GM23338 (cell line): Measurements from ENCODE around the gene ROR1. TPM values are rescaled to one million over a fixed set of nuclear protein-coding genes. Genes with fewer than 3 reads are reported as not detected.
A peak's percentile ranks its signal among the peaks of the same experiment; 100 is the strongest.

Experiments used
- ATAC-seq: fragments of 200-7000 bp; cut with Tn5 transposase; 3 replicates; pipeline ENCODE4 v1.9.1; 2020
- DNase-seq: peaks from one replicate; pipeline ENCODE4 v3.0.0-alpha.2; 2015; ENCODE audit warnings: low spot score
- H2AFZ ChIP-seq: fragments of 200-600 bp; sonication (generic); 2 replicates; pipeline ENCODE4 v1.8.0; 2016; ENCODE audit warnings: antibody characterized with exemption, mild to moderate bottlenecking, moderate library complexity
- H3F3A ChIP-seq: fragments of 200-600 bp; sonication (generic); replicated peaks from 2 replicates; pipeline ENCODE4 v1.8.0; 2017; ENCODE audit warnings: antibody characterized with exemption, mixed run types, low read depth
- H3K27ac ChIP-seq: fragments of 200-600 bp; sonication (generic); 2 replicates; pipeline ENCODE4 v1.6.1; 2016; ENCODE audit warnings: low read depth
- H3K27me3 ChIP-seq: fragments of 200-600 bp; sonication (generic); 2 replicates; pipeline ENCODE4 v1.8.0; 2016; ENCODE audit warnings: mild to moderate bottlenecking, mixed run types, moderate library complexity; ENCODE audit not compliant: insufficient read depth
- H3K36me3 ChIP-seq: fragments of 200-600 bp; sonication (generic); 2 replicates; pipeline ENCODE4 v1.8.0; 2016; ENCODE audit warnings: mild to moderate bottlenecking; ENCODE audit not compliant: insufficient read depth
- H3K4me1 ChIP-seq: fragments of 200-600 bp; sonication (generic); 2 replicates; pipeline ENCODE4 v1.8.0; 2016; ENCODE audit warnings: mild to moderate bottlenecking, moderate library complexity; ENCODE audit not compliant: insufficient read depth
- H3K4me2 ChIP-seq: fragments of 200-600 bp; sonication (generic); 2 replicates; pipeline ENCODE4 v1.7.1; 2017; ENCODE audit warnings: mixed run types
- H3K4me3 ChIP-seq: fragments of 200-600 bp; sonication (generic); 2 replicates; pipeline ENCODE4 v1.6.1; 2016; ENCODE audit warnings: mixed run types
- H3K79me2 ChIP-seq: fragments of 200-600 bp; sonication (generic); replicated peaks from 2 replicates; pipeline ENCODE4 v1.8.0; 2017; ENCODE audit warnings: mild to moderate bottlenecking; ENCODE audit not compliant: insufficient read depth
- H3K9me2 ChIP-seq: fragments of 200-600 bp; sonication (generic); 2 replicates; pipeline ENCODE4 v1.8.0; 2017; ENCODE audit not compliant: insufficient read depth
- H4K20me1 ChIP-seq: fragments of 200-600 bp; sonication (generic); replicated peaks from 2 replicates; pipeline ENCODE4 v1.8.0; 2017; ENCODE audit warnings: mild to moderate bottlenecking; ENCODE audit not compliant: insufficient read depth
- H3K27ac Mint-ChIP-seq: 2 replicates; pipeline ENCODE4 v1.8.0; 2020; ENCODE audit warnings: inconsistent platforms, mild to moderate bottlenecking, moderate library complexity, mixed read lengths
- H3K27me3 Mint-ChIP-seq: 3 replicates; pipeline ENCODE4 v1.8.0; 2022; ENCODE audit warnings: low read depth, mild to moderate bottlenecking, moderate library complexity, mixed read lengths, inconsistent platforms; ENCODE audit not compliant: insufficient read depth, poor library complexity
- H3K36me3 Mint-ChIP-seq: 3 replicates; pipeline ENCODE4 v1.8.0; 2021; ENCODE audit warnings: low read depth, mild to moderate bottlenecking, inconsistent platforms, moderate library complexity, mixed read lengths
- H3K4me1 Mint-ChIP-seq: 3 replicates; pipeline ENCODE4 v1.8.0; 2020; ENCODE audit warnings: mild to moderate bottlenecking, inconsistent platforms, mixed read lengths
- H3K4me3 Mint-ChIP-seq: 3 replicates; pipeline ENCODE4 v1.8.0; 2021; ENCODE audit warnings: moderate library complexity, mild to moderate bottlenecking, inconsistent platforms, mixed read lengths
- H3K9me3 Mint-ChIP-seq: 3 replicates; pipeline ENCODE4 v1.8.0; 2020; ENCODE audit warnings: moderate library complexity, mild to moderate bottlenecking, inconsistent platforms, mixed read lengths
- CREB1 ChIP-seq: fragments of 250-450 bp; sonication (Bioruptor Pico); IDR thresholded peaks from 2 replicates; pipeline ENCODE4 v1.5.0; 2020; ENCODE audit warnings: low read depth, mild to moderate bottlenecking, moderate library complexity
- EZH2 ChIP-seq: fragments of 200-600 bp; sonication (generic); IDR thresholded peaks from one replicate; pipeline ENCODE4 v1.8.0; 2017; ENCODE audit warnings: antibody characterized with exemption, mild to moderate bottlenecking, low read depth; ENCODE audit not compliant: unreplicated experiment
- EZH2phosphoT487 ChIP-seq: fragments of 200-600 bp; sonication (generic); IDR thresholded peaks from one replicate; pipeline ENCODE4 v1.8.1; 2018; ENCODE audit warnings: antibody characterized with exemption; ENCODE audit not compliant: unreplicated experiment
- JUNB ChIP-seq: IDR thresholded peaks from one replicate; pipeline ENCODE4 v1.6.1; 2016; ENCODE audit warnings: antibody characterized with exemption; ENCODE audit not compliant: unreplicated experiment
- NANOG ChIP-seq: IDR thresholded peaks from 2 replicates; pipeline ENCODE4 v1.6.1; 2016; ENCODE audit warnings: antibody characterized with exemption, borderline replicate concordance
- POLR2AphosphoS5 ChIP-seq: IDR thresholded peaks from 2 replicates; pipeline ENCODE4 v1.6.1; 2016; ENCODE audit warnings: antibody characterized with exemption, low read depth
- STAT1 ChIP-seq: IDR thresholded peaks from one replicate; pipeline ENCODE4 v1.6.1; 2016; ENCODE audit warnings: antibody characterized with exemption; ENCODE audit not compliant: unreplicated experiment
- ZNF114 ChIP-seq: fragments of 250-450 bp; sonication (Bioruptor Pico); IDR thresholded peaks from 2 replicates; pipeline ENCODE4 v1.5.0; 2020; ENCODE audit warnings: mild to moderate bottlenecking, moderate library complexity
- ZNF331 ChIP-seq: fragments of 250-450 bp; sonication (Bioruptor Pico); IDR thresholded peaks from 2 replicates; pipeline ENCODE4 v1.5.0; 2020; ENCODE audit warnings: low read depth, mild to moderate bottlenecking, moderate library complexity
- polyA plus RNA-seq: library from polyadenylated mRNA; unstranded; fragments of >200 nt; fragmentation: Nextera tagmentation; extraction: Ambion mirVana; gene quantifications from 2 replicates; pipeline ENCODE4 v1.2.1, GENCODE V29; 2016
- total RNA-seq: library from RNA; depleted of rRNA; stranded (reverse); fragments of >200 nt; shearing (Covaris generic); gene quantifications from 2 replicates; pipeline ENCODE4 v1.2.3, GENCODE V29; 2014
- TF ChIP-seq, protein P1 (sequence below): fragments of 250-450 bp; sonication (Bioruptor Pico); IDR thresholded peaks from 2 replicates; pipeline ENCODE4 v1.5.0; 2020; ENCODE audit warnings: mild to moderate bottlenecking, moderate library complexity
- TF ChIP-seq, protein P2 (sequence below): IDR thresholded peaks from 2 replicates; pipeline ENCODE4 v1.6.1; 2016; ENCODE audit warnings: antibody characterized with exemption
- TF ChIP-seq, protein P3 (sequence below), 2 experiments: fragments of 200-600 bp in 1 of 2; sonication (generic) in 1 of 2; conservative IDR thresholded peaks; 2 replicates each; pipeline versions ENCODE4 v1.5.1 to v1.6.1; 2016 to 2017; ENCODE audit warnings: antibody characterized with exemption in 2 of 2, low read depth in 2 of 2, mild to moderate bottlenecking in 2 of 2, moderate library complexity in 1 of 2
- TF ChIP-seq, protein P4 (sequence below): IDR thresholded peaks from one replicate; pipeline ENCODE4 v1.6.1; 2018; ENCODE audit warnings: antibody characterized with exemption; ENCODE audit not compliant: unreplicated experiment

Gene ROR1
- total and polyA plus RNA-seq, 2 experiments from 2014 or later: 59.7 to 96.0 TPM

DNA sequence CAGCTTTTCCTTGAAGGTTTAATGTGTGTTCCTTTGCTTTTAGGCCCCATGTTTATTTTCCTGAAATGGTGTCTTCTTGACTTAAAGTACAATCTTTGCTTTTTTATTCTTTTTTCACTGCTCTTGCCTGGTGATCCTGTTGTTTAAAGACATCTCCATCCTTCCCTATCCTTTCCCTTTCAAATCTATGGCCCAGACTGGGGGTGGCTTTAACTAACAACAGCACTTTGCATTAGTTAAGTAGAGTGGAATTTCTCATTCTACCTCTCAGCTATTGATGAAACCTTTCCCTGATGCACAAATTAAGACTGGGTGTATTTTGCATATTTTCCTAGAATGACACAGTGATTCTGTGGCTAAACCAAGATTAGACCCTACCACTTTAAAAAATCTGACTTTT lies 84.3 kb downstream of the ROR1 start:
- Mint-ChIP-seq H3K9me3 (no peaks in the 10 kb centered on the region; the same call in 2 of the 3 replicates), H3K4me1 (peaks cover 72% of the 10 kb centered on the region), H3K27me3 (peaks cover 2% of the 10 kb centered on the region), H3K4me3 (no peak overlapping the region), H3K27ac (no peak overlapping the region; the same call in 1 of the 2 replicates), H3K36me3 (peaks cover 12% of the 10 kb centered on the region; the same call in 2 of the 3 replicates)
- no peak for TF ChIP-seq NANOG
- TF ChIP-seq EZH2phosphoT487: no peak
- TF ChIP-seq ZNF331 (CRISPR knock-in tag): no peak
- no peak for TF ChIP-seq CREB1 (CRISPR knock-in tag)
- no peak for TF ChIP-seq STAT1
- TF ChIP-seq, protein P1, sequence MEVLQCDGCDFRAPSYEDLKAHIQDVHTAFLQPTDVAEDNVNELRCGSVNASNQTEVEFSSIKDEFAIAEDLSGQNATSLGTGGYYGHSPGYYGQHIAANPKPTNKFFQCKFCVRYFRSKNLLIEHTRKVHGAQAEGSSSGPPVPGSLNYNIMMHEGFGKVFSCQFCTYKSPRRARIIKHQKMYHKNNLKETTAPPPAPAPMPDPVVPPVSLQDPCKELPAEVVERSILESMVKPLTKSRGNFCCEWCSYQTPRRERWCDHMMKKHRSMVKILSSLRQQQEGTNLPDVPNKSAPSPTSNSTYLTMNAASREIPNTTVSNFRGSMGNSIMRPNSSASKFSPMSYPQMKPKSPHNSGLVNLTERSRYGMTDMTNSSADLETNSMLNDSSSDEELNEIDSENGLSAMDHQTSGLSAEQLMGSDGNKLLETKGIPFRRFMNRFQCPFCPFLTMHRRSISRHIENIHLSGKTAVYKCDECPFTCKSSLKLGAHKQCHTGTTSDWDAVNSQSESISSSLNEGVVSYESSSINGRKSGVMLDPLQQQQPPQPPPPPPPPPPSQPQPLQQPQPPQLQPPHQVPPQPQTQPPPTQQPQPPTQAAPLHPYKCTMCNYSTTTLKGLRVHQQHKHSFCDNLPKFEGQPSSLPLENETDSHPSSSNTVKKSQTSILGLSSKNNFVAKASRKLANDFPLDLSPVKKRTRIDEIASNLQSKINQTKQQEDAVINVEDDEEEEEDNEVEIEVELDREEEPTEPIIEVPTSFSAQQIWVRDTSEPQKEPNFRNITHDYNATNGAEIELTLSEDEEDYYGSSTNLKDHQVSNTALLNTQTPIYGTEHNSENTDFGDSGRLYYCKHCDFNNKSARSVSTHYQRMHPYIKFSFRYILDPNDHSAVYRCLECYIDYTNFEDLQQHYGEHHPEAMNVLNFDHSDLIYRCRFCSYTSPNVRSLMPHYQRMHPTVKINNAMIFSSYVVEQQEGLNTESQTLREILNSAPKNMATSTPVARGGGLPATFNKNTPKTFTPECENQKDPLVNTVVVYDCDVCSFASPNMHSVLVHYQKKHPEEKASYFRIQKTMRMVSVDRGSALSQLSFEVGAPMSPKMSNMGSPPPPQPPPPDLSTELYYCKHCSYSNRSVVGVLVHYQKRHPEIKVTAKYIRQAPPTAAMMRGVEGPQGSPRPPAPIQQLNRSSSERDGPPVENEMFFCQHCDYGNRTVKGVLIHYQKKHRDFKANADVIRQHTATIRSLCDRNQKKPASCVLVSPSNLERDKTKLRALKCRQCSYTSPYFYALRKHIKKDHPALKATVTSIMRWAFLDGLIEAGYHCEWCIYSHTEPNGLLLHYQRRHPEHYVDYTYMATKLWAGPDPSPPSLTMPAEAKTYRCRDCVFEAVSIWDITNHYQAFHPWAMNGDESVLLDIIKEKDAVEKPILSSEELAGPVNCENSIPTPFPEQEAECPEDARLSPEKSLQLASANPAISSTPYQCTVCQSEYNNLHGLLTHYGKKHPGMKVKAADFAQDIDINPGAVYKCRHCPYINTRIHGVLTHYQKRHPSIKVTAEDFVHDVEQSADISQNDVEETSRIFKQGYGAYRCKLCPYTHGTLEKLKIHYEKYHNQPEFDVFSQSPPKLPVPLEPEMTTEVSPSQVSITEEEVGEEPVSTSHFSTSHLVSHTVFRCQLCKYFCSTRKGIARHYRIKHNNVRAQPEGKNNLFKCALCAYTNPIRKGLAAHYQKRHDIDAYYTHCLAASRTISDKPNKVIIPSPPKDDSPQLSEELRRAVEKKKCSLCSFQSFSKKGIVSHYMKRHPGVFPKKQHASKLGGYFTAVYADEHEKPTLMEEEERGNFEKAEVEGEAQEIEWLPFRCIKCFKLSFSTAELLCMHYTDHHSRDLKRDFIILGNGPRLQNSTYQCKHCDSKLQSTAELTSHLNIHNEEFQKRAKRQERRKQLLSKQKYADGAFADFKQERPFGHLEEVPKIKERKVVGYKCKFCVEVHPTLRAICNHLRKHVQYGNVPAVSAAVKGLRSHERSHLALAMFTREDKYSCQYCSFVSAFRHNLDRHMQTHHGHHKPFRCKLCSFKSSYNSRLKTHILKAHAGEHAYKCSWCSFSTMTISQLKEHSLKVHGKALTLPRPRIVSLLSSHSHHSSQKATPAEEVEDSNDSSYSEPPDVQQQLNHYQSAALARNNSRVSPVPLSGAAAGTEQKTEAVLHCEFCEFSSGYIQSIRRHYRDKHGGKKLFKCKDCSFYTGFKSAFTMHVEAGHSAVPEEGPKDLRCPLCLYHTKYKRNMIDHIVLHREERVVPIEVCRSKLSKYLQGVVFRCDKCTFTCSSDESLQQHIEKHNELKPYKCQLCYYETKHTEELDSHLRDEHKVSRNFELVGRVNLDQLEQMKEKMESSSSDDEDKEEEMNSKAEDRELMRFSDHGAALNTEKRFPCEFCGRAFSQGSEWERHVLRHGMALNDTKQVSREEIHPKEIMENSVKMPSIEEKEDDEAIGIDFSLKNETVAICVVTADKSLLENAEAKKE (CRISPR knock-in tag): no peak
- TF ChIP-seq, protein P2, sequence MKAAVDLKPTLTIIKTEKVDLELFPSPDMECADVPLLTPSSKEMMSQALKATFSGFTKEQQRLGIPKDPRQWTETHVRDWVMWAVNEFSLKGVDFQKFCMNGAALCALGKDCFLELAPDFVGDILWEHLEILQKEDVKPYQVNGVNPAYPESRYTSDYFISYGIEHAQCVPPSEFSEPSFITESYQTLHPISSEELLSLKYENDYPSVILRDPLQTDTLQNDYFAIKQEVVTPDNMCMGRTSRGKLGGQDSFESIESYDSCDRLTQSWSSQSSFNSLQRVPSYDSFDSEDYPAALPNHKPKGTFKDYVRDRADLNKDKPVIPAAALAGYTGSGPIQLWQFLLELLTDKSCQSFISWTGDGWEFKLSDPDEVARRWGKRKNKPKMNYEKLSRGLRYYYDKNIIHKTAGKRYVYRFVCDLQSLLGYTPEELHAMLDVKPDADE: no peak
- TF ChIP-seq ZNF114 (CRISPR knock-in tag): no peak
- TF ChIP-seq EZH2: no peak
- TF ChIP-seq, protein P3, sequence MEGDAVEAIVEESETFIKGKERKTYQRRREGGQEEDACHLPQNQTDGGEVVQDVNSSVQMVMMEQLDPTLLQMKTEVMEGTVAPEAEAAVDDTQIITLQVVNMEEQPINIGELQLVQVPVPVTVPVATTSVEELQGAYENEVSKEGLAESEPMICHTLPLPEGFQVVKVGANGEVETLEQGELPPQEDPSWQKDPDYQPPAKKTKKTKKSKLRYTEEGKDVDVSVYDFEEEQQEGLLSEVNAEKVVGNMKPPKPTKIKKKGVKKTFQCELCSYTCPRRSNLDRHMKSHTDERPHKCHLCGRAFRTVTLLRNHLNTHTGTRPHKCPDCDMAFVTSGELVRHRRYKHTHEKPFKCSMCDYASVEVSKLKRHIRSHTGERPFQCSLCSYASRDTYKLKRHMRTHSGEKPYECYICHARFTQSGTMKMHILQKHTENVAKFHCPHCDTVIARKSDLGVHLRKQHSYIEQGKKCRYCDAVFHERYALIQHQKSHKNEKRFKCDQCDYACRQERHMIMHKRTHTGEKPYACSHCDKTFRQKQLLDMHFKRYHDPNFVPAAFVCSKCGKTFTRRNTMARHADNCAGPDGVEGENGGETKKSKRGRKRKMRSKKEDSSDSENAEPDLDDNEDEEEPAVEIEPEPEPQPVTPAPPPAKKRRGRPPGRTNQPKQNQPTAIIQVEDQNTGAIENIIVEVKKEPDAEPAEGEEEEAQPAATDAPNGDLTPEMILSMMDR (conservative IDR thresholded peaks at IDR 0.05; ENCODE audit: low read depth in 2 of 2): no peak
- TF ChIP-seq, protein P4, sequence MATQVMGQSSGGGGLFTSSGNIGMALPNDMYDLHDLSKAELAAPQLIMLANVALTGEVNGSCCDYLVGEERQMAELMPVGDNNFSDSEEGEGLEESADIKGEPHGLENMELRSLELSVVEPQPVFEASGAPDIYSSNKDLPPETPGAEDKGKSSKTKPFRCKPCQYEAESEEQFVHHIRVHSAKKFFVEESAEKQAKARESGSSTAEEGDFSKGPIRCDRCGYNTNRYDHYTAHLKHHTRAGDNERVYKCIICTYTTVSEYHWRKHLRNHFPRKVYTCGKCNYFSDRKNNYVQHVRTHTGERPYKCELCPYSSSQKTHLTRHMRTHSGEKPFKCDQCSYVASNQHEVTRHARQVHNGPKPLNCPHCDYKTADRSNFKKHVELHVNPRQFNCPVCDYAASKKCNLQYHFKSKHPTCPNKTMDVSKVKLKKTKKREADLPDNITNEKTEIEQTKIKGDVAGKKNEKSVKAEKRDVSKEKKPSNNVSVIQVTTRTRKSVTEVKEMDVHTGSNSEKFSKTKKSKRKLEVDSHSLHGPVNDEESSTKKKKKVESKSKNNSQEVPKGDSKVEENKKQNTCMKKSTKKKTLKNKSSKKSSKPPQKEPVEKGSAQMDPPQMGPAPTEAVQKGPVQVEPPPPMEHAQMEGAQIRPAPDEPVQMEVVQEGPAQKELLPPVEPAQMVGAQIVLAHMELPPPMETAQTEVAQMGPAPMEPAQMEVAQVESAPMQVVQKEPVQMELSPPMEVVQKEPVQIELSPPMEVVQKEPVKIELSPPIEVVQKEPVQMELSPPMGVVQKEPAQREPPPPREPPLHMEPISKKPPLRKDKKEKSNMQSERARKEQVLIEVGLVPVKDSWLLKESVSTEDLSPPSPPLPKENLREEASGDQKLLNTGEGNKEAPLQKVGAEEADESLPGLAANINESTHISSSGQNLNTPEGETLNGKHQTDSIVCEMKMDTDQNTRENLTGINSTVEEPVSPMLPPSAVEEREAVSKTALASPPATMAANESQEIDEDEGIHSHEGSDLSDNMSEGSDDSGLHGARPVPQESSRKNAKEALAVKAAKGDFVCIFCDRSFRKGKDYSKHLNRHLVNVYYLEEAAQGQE: no peak
- TF ChIP-seq POLR2AphosphoS5: no peak
- no peak for TF ChIP-seq JUNB
- H3K4me1 ChIP-seq: peaks cover 35% of the 10 kb centered on the region
- peak overlapping the region; percentile 5 for H3K4me2 ChIP-seq
- peaks cover 29% of the 10 kb centered on the region for H4K20me1 ChIP-seq
- H3K27me3 ChIP-seq: no peaks in the 10 kb centered on the region
- H3F3A ChIP-seq: no peaks in the 10 kb centered on the region
- ATAC-seq: peak; percentile 65
- no peaks in the 10 kb centered on the region for H3K9me2 ChIP-seq
- H3K36me3 ChIP-seq: no peaks in the 10 kb centered on the region
- DNase-seq: peak; percentile 45
- H3K4me3 ChIP-seq: no peak overlapping the region
- H3K27ac ChIP-seq: no peak overlapping the region
- no peak overlapping the region for H2AFZ ChIP-seq
- peaks cover 100% of the 10 kb centered on the region for H3K79me2 ChIP-seq
